ENCODE data around the gene MRPL10.
"Not testable (repeated sequence)": the region's sequence is repeated elsewhere in the genome, so short reads cannot be mapped to it uniquely, and the experiment has no call there.

The MRPL10 gene

GRCh38 chr17:47785538-47786123 is 45.7 kb downstream of the MRPL10 start:
- no peak for DNase-seq

GRCh38 chr17:47781397-47781796 is 49.9 kb downstream of the MRPL10 start:
- no peak for DNase-seq

GRCh38 chr17:47778184-47778635 is 53.1 kb downstream of the MRPL10 start:
- DNase-seq: no peak

GRCh38 chr17:47776330-47777197 is 54.8 kb downstream of the MRPL10 start:
- DNase-seq: no peak

GRCh38 chr17:47774987-47775580 is 56.3 kb downstream of the MRPL10 start:
- no peak for DNase-seq

- no peak for DNase-seq
Measured at GRCh38 chr17:47774331-47774730, 57.0 kb downstream of the MRPL10 start.

- not testable (repeated sequence) for DNase-seq
Measured at GRCh38 chr17:47773649-47774048, 57.7 kb downstream of the MRPL10 start.
